ENCODE measurements around the gene BASP1.
A peak's percentile ranks its signal among the peaks of the same experiment; 100 is the strongest.
"Not testable (repeated sequence)": the region's sequence is repeated elsewhere in the genome, so short reads cannot be mapped to it uniquely, and the experiment has no call there.

The BASP1 gene

GRCh38 chr5:17314907-17315471, 97.6 kb downstream of the BASP1 start:
- DNase-seq (ENCODE audit: low read depth): peak; percentile 14
- no peak for TF ChIP-seq CTCF (conservative IDR thresholded peaks at IDR 0.05; ENCODE audit: low read depth, low read length)
- H3K4me3 ChIP-seq (ENCODE audit: low read depth, low read length): no peak overlapping the region

GRCh38 chr5:17315710-17316221, 98.3 kb downstream of the BASP1 start:
- H3K4me3 ChIP-seq (ENCODE audit: low read depth, low read length): no peak overlapping the region
- peak; percentile 63 for DNase-seq (ENCODE audit: low read depth)
- TF ChIP-seq CTCF (conservative IDR thresholded peaks at IDR 0.05; ENCODE audit: low read depth, low read length): no peak

- no peak for TF ChIP-seq CTCF (conservative IDR thresholded peaks at IDR 0.05; ENCODE audit: low read depth, low read length)
- H3K4me3 ChIP-seq (ENCODE audit: low read depth, low read length): no peak overlapping the region
- peak; percentile 87 for DNase-seq (ENCODE audit: low read depth)
Observed at GRCh38 chr5:17316970-17317459, 99.6 kb downstream of the BASP1 start.

- DNase-seq (ENCODE audit: low read depth): no peak
- H3K4me3 ChIP-seq (ENCODE audit: low read depth, low read length): no peak overlapping the region
- no peak for TF ChIP-seq CTCF (conservative IDR thresholded peaks at IDR 0.05; ENCODE audit: low read depth, low read length)
Observed at GRCh38 chr5:17317473-17317872, 100.0 kb downstream of the BASP1 start.

- not testable (repeated sequence) for H3K4me3 ChIP-seq (ENCODE audit: low read depth, low read length); DNase-seq (ENCODE audit: low read depth)
Observed at GRCh38 chr5:17319095-17319494, 101.7 kb downstream of the BASP1 start.

- no peak for DNase-seq (ENCODE audit: low read depth)
- no peak for TF ChIP-seq CTCF (conservative IDR thresholded peaks at IDR 0.05; ENCODE audit: low read depth, low read length)
- H3K4me3 ChIP-seq (ENCODE audit: low read depth, low read length): no peak overlapping the region
Observed at GRCh38 chr5:17325770-17326599, 108.6 kb downstream of the BASP1 start.

Measured in choroid plexus epithelial cell (primary cell).